ENCODE data around the gene CYP4F11.

- TF ChIP-seq CTCF (IDR thresholded peaks at IDR 0.05) (no peak), EP300 (IDR thresholded peaks at IDR 0.05) (no peak), POLR2A (IDR thresholded peaks at IDR 0.05) (no peak), POLR2AphosphoS5 (IDR thresholded peaks at IDR 0.05) (no peak)
Measured at GRCh38 chr19:15935167-15935702, 906 bp upstream of the CYP4F11 start.

Data from upper lobe of left lung (tissue), 4 donors.